Subcutaneous abdominal adipose tissue (tissue), 5 donors: Measurements from ENCODE around the gene ELAPOR1.
A peak's percentile ranks its signal among the peaks of the same experiment; 100 is the strongest.

Experiments used
- H3K27ac ChIP-seq: one replicate; pipeline ENCODE4 v1.7.0; 2013; ENCODE audit warnings: low read depth, mild to moderate bottlenecking, inconsistent platforms, low read length, moderate library complexity
- H3K27me3 ChIP-seq, 5 donors: one replicate each; pipeline ENCODE4 v1.7.0; 2013; ENCODE audit warnings: low read length in 5 of 5, inconsistent platforms in 1 of 5; ENCODE audit not compliant: control insufficient read depth in 5 of 5, insufficient read depth in 4 of 5
- H3K36me3 ChIP-seq, 5 donors: one replicate each; pipeline ENCODE4 v1.7.0; 2013; ENCODE audit warnings: low read length in 5 of 5; ENCODE audit not compliant: control insufficient read depth in 5 of 5, insufficient read depth in 5 of 5
- H3K4me1 ChIP-seq, 5 donors: one replicate each; pipeline ENCODE4 v1.7.0; 2013; ENCODE audit warnings: low read length in 5 of 5, mild to moderate bottlenecking in 3 of 5, moderate library complexity in 1 of 5; ENCODE audit not compliant: control insufficient read depth in 5 of 5, insufficient read depth in 5 of 5
- H3K4me3 ChIP-seq, 5 donors: one replicate each; pipeline ENCODE4 v1.7.0; 2013; ENCODE audit warnings: low read length in 5 of 5, low read depth in 1 of 5
- H3K9ac ChIP-seq, 5 donors: one replicate each; pipeline ENCODE4 v1.7.0; 2013; ENCODE audit warnings: low read length in 5 of 5, mild to moderate bottlenecking in 4 of 5, moderate library complexity in 3 of 5
- H3K9me3 ChIP-seq, 5 donors: one replicate each; pipeline ENCODE4 v1.7.0; 2013; ENCODE audit warnings: low read length in 5 of 5; ENCODE audit not compliant: control insufficient read depth in 5 of 5
- donor health status: healthy.
- donor health status: healthy.
- donor health status: healthy.
- donor health status: healthy.
- donor health status: healthy.

ELAPOR1 gene

DNA sequence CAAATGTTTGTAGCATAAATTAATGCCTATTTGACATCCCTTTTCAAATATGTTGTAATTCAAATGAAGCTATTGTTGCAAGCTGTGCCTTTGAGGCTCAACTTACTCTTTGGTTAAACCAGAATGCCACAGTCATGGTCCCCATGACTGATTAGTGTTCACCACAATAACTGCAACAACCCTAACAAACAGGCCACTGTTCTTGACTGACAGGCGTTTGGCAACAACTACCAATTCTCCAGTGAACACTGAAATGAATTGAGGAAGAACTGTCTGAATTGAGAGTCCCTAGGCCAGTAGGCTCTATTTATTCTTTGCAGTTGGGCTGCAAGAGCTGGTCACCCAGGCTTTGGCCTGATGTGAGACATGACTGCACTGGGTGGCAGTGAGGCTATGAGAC is 30.0 kb upstream of the ELAPOR1 start:
- peaks cover 0 to 11% (median 8%) of the 10 kb centered on the region in 5 donors for H3K4me1 ChIP-seq
- H3K27ac ChIP-seq: no peak overlapping the region
- H3K9ac ChIP-seq: no peak overlapping the region
- no peaks in the 10 kb centered on the region for H3K36me3 ChIP-seq
- no peaks in the 10 kb centered on the region for H3K27me3 ChIP-seq
- H3K4me3 ChIP-seq: no peak overlapping the region
- no peaks in the 10 kb centered on the region for H3K9me3 ChIP-seq

DNA sequence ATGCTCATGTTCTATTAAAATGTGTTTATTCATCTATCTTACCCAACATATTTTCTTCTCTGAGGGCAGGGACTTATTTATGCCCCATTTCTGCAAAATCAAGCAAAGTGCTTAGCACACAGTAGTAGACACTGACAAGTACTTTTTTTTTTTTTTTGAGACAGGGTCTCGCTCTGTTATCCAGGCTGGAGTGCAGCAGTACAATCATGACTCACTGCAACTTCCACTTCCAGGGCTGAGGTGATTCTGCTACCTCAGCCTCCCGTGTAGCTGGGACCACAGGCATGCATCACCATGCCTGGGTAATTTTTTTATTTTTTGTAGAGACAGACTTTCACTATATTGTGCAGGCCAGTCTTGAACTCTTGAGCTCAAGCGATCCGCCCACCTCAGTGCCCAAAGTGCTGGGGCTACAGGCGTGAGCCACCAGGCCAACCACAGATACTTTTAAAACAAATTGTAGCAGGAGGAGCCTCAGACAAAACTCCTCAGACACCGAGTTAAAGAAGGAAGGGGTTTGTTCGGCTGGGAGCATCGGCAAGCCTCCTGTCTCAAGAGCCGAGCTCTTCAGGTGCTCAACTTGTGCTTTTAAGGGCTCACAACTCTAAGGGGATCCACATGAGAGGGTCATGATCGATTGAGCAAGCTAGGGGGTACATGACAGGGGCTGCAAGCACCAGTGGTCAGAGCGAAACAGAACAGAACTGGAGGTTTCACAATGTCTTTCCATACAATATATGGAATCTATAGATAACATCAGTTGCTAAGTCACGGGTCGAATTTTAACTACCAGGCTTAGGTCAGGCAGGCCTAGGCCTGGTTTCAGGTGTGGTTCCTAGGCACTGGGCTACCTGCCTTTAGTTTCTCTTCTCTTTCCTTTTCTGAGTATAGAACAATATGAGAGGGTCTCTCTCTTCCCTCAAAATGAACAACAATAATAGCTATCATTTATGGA is 29.1 kb upstream of the ELAPOR1 start:
- Histone ChIP-seq H3K27ac (no peak overlapping the region), H3K4me3 (no peak overlapping the region), H3K4me1 (peaks cover 0 to 13% (median 10%) of the 10 kb centered on the region in 5 donors), H3K27me3 (no peaks in the 10 kb centered on the region), H3K9ac (no peak overlapping the region), H3K36me3 (no peaks in the 10 kb centered on the region), H3K9me3 (no peaks in the 10 kb centered on the region)

DNA sequence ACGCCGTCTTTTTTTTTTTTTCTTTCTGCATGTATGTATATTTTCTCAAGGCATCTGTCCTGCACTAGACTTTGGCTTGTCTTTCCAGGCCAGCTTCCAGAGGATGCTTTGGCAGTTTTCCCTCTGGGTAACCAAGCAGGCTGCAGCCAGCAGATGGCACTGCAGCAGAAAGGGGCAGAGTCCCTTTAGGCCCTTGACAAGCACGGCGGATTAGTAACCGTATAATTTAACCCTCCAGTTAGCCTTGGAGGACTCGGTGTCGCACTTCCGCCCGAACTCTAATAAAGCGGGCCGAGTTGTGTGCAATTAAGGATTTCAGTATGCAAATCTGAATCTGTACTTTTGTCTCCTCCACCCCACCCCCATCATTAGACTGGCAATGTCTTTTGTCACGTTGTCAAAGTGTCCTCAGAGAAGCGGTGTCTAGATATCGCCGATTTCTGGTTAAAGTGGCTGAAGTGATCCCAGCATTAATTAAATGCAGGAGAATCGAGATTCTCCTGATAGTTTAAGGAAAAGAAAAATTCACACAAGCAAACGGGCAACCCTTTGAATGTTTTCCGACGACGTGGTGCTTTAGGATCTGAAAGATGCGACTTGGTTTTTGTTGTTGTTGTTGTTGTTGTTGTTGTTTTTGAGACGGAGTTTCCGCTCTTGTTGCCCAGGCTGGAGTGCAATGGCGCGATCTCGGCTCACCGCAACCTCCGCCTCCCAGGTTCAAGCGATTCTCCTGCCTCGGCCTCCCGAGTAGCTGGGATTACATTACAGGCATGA is 24.5 kb upstream of the ELAPOR1 start:
- no peak overlapping the region for H3K27ac ChIP-seq
- H3K4me1 ChIP-seq: peaks cover 6 to 32% (median 28%) of the 10 kb centered on the region in 5 donors
- peak overlapping the region; percentile 77 to 92 (median 86) for H3K4me3 ChIP-seq
- no peaks in the 10 kb centered on the region for H3K9me3 ChIP-seq
- H3K36me3 ChIP-seq: peaks cover under 1 to 11% (median 4%) of the 10 kb centered on the region in 5 donors
- H3K9ac ChIP-seq: no peak overlapping the region
- no peaks in the 10 kb centered on the region for H3K27me3 ChIP-seq

DNA sequence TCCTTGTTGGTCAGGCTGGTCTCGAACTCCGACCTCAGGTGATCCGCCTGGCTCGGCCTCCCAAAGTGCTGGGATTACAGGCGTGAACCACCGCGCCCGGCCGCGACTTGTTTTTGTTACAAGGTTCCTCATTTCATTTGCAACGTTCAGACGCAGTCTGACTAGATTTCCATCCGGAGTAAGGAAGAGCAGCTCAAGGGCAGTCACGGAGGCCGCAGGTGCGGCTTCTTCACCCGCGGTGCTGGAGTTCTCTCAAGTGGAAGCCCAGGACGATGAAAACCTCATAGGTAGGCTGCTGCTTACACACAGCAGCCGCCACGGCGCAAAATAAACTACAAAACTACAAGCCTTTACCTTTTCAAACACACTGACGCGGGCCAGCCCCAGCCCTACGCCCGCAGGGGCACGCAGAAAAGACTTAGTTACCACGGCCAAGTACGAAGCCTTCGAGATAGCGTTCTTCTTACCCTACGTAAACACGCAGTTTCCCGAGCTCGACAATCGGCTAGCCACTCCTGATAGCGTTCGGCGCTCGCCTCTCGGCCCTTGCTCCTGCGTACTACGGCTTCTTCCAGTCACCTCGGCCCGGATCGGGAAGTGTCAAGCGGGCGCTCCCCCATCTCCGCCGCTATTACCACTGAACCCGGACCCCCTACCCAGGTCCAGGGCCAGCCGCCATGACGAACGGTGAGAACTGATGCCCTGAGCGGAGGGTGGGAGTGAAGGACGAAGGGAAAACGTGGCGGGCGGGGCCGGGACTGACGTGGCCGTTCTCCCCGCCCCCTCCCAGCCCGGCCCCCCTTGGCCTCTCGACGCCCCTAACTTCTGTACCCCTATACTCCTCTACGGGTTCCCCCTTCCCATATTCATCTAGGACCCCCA is 23.5 kb upstream of the ELAPOR1 start, which contains the start of gene TMEM167B:
TMEM167B (plus strand) TSS at position 569 of the 882 bp plus-strand sequence; CDS start at position 678, 109 bp downstream.
- H3K9me3 ChIP-seq: no peaks in the 10 kb centered on the region
- H3K27me3 ChIP-seq: no peaks in the 10 kb centered on the region
- H3K4me1 ChIP-seq: peaks cover 6 to 32% (median 28%) of the 10 kb centered on the region in 5 donors
- H3K27ac ChIP-seq: peak within 1 kb of the TSS; percentile 88
- H3K9ac ChIP-seq: peak within 1 kb of the TSS; percentile 87 to 99 (median 94)
- H3K36me3 ChIP-seq: peaks cover 6 to 14% (median 10%) of the 10 kb centered on the region in 5 donors
- H3K4me3 ChIP-seq: peak within 1 kb of the TSS; percentile 77 to 92 (median 86)

GRCh38 chr1:109091078-109091838 is 22.7 kb upstream of the ELAPOR1 start:
- Histone ChIP-seq H3K27me3 (no peaks in the 10 kb centered on the region), H3K9me3 (no peaks in the 10 kb centered on the region), H3K4me1 (peaks cover 6 to 32% (median 28%) of the 10 kb centered on the region in 5 donors)

GRCh38 chr1:109091839-109092193 is 22.1 kb upstream of the ELAPOR1 start:
- Histone ChIP-seq H3K4me3 (peak overlapping the region; percentile 77 to 92 (median 86)), H3K27me3 (no peaks in the 10 kb centered on the region), H3K27ac (peak overlapping the region; percentile 88), H3K4me1 (peaks cover 6 to 32% (median 28%) of the 10 kb centered on the region in 5 donors), H3K9ac (peak overlapping the region; percentile 87 to 99 (median 94)), H3K36me3 (peaks cover 8 to 23% (median 16%) of the 10 kb centered on the region in 5 donors), H3K9me3 (no peaks in the 10 kb centered on the region)

More at GRCh38 chr1:109091078-109091838, 22.7 kb upstream of the ELAPOR1 start:
- Histone ChIP-seq H3K27ac (peak overlapping the region; percentile 88), H3K9ac (peak overlapping the region; percentile 87 to 99 (median 94)), H3K36me3 (peaks cover 6 to 18% (median 13%) of the 10 kb centered on the region in 5 donors), H3K4me3 (peak overlapping the region; percentile 77 to 92 (median 86))

DNA sequence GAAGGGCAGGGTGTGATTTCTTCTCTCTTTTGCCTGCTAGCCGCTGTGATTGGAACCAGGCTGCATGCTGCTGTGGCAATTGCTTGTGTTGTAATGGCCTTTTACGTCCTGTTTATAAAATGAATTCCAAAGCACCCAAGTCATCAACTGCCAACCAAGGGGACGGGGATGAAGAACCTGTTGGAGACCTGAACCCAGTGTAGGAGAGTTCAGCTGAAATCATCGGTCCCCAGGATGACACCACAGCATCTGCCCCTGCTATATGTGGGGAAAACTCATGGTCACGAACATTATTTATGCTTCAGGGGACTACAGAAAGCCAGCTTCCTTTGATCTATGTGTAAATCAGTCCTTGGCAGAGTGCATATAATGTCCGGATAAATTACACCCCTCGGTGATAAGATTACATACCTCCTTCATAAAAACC is 19.5 kb upstream of the ELAPOR1 start:
- no peak overlapping the region for H3K4me3 ChIP-seq
- H3K36me3 ChIP-seq: peaks cover 8 to 23% (median 16%) of the 10 kb centered on the region in 5 donors
- peak overlapping the region in 1 of 5 donors; percentile 28 for H3K9ac ChIP-seq
- peaks cover 6 to 31% (median 28%) of the 10 kb centered on the region in 5 donors for H3K4me1 ChIP-seq
- no peaks in the 10 kb centered on the region for H3K27me3 ChIP-seq
- no peaks in the 10 kb centered on the region for H3K9me3 ChIP-seq
- no peak overlapping the region for H3K27ac ChIP-seq

- H3K27me3 ChIP-seq: no peaks in the 10 kb centered on the region
- H3K9ac ChIP-seq: peak overlapping the region in 1 of 5 donors; percentile 28
- no peak overlapping the region for H3K4me3 ChIP-seq
- no peaks in the 10 kb centered on the region for H3K9me3 ChIP-seq
- H3K4me1 ChIP-seq: peaks cover 6 to 31% (median 28%) of the 10 kb centered on the region in 5 donors
- no peak overlapping the region for H3K27ac ChIP-seq
- peaks cover 8 to 23% (median 16%) of the 10 kb centered on the region in 5 donors for H3K36me3 ChIP-seq
Observed at GRCh38 chr1:109094871-109095270, 19.0 kb upstream of the ELAPOR1 start.
